Stimulated activated CD4-positive, alpha-beta T cell treated with anti-CD3 and anti-CD28 coated beads, TNF-alpha, amount 100 ng/mL, for 48 hours (primary cell): ENCODE measurements around the gene ROS1.

Experiments
- DNase-seq, 3 donors: peaks; one replicate each; pipeline ENCODE4 v3.0.0-alpha.2; 2020; ENCODE audit warnings: low read depth in 3 of 3

Gene ROS1

DNA sequence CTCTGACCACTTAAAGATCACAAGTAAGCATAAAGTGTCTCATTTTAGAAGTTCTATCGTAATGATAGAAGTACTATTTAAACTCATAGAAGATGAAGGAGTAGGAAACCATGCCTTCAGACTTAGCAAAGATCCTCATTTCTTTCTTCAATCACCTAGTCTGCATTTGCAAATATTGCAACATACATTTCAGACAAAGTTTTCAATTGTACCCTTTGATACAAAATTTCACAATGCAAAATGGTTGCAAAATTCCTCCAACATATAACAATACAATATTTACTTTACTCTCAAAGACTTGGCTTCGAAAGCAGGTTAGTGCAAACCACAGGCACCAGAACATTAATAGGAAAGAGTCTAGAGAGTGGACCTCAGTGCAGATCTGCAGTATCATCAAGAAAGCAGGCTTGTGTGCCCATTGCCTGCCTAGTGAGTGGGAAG lies 16.1 kb upstream of the ROS1 start:
- DNase-seq, result no peak

DNA sequence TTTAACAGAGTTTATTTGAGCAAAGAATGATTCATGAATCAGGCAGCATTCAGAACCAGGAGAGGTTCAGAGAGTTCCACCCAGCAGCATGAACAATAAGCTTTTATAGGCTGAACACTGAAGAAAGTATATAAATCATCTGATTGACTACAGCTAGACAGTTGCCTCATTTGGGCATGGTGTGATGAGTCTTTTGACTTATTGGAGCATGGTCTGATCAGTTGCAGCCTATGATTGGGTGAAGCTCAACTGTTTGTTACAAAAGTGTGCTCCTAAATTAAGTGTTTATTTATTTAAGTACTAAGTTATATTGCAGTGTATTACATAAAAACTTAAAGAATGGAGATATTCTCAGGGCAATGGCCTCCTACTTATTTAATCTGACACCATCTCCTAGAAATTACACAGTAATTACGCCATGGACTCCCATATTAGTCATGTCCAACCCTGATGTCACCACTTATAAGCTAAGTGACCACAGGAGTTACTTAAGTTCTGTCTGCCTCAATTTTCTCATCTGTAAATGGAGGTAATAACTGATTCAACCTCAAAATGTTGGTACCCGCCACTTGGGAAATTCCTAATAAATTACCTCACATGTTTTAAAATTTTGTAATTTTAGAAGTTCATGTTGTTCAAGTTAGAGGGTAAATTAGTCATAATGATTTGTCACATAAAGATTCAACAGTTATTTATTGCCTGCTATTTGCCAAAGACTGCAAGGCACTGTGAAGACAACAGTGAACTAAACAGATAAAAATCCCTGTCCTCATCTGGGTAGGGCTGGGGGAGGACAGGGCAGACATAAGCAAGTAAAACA lies 15.2 kb upstream of the ROS1 start:
- DNase-seq, result no peak

DNA sequence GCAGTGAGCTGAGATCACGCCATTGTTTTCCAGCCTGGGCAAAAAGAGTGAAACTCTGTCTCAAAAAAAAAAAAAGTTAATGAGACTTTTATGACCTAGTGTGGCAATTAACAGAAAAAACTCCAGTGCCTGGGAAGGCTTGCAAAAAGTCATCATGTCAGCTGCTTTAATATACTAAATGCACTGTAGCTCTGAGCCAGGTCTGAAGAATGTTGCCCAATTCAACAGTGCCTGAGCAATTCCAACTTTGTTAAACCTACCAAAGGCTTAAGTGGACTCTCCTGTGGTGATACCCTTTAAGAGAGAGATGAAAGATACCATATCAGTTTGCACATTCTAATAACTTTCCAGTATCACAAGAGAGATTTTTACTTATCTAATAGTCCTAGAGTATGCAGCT lies 6.5 kb upstream of the ROS1 start:
- no peak for DNase-seq

DNA sequence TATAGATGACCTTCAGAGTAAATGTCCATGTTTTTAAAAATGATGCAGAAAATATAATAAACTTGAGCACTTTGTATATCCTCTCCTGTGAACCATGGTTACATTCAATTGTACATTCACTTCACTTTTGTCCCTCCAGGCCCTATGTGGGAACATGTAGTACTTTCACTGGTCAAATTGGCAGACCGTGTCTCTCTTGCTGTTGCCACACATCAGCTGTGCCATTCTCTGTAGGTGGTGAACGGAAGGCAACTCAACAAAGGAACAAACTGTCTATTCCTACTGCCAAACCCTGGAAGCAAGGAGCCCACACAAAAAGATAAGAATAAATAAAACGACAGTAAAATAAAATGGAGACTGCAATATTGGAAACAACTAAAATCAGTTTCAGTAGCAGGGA lies 2.0 kb downstream of the ROS1 start:
- DNase-seq, result no peak

DNA sequence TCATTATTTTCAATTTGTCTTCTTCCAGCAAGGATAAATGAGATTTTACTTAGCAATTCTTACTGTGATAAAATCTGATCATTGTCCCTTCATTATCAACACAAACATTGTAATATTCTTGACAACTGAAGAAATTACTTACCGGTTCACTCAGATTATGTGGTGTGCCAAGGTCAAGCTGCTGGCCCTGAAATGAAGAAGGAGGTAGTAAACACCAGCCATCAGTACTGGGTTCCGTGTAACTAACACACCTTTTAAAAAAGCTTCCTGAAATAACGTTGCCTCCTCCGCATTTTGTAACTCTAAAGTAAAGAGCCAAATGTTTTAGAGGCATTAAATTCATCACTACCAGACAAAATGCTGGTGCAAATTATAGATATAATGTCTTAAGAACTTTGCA lies 7.4 kb downstream of the ROS1 start:
- no peak for DNase-seq

DNA sequence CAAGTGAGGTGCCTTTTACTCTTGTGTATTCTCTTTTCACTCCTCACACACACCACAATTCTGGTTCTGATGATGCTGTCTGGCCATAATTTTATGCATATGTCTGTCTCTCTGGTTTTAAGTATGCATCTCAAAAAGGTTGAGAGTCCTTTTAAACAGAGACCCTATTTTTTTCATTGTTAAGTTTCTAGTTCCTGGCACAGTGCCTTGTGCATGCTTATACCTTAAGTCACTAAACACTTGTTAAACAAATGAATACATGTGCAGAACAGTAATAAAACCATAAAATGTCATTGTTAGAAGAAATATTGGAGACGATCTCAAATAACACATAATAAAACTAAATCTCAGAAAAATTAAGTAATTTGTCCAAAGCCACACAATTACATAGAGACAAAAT lies 7.9 kb downstream of the ROS1 start:
- no peak for DNase-seq

DNA sequence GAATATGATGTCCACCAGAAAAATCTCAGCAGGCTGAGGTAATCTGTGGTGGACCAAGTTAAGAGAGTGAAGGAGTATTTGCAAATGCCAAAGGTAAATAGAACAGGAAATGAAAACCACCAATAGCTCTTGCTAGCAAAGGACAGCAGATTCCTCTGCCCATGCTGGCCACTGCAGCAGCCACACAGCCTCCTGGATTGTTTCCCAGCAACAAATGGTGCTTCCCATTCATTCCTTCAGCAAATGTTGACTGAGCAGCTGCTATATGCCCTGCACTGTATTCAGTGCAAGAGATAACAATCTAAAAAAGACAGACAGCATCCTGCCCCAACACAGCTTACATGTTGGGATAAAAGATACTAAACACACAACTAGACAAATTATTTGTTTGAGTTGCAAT lies 11.0 kb downstream of the ROS1 start:
- DNase-seq, result no peak

DNA sequence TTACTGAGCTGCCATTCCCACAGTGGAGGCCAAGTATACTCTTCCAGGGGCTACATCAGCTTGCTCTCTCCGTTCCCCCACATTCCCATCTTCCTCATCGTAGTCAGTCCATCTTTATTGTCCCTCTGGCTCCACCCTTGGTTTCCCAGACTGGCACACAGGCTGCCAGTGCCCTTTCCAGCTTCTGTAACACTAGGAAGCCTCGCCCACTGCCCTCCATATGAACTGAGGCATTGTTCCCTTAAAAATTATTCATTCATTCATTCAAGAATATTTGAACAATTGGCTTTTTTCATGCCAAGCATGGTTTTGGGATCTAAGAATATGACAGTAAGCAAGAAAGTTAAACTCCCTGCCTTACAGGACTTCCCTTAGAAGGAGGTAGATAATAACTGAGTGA lies 14.3 kb downstream of the ROS1 start:
- DNase-seq, result no peak

DNA sequence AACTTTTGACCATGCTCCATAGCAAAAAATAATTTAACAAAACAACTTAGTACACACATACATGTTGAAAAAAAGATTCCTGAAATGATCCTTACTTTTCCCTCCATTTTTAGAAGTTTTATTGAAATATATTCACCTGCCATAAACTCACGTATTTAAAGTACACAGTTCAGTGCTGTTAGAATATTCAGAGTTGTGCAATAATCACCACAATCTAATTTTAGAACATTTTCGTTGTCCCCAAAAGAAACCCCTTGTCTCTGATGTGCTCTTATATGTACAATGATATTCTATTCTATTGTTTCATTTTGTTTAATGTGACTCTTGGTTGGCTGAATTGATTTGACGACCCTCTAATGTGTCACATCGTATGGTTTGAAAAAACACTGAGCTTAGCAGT lies 15.9 kb downstream of the ROS1 start:
- no peak for DNase-seq

DNA sequence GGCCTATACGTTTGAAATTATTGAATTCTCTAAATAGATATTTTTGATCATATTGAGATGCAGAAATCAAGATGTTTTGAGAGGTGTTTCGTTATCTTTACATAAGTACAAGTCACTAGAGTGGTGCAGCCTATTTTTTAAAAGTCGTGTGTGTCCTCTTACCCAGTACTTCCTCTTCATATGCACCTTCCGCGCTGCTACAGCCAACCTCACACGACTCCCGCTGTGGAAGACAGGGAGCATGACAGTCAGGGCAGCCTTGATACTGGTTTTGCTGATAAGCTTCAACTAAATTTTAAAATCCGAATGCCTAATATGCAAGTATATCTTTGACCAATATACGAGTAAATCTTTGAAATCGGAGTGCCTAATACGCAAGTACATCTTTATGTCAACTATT lies 16.3 kb downstream of the ROS1 start:
- DNase-seq, result no peak

DNA sequence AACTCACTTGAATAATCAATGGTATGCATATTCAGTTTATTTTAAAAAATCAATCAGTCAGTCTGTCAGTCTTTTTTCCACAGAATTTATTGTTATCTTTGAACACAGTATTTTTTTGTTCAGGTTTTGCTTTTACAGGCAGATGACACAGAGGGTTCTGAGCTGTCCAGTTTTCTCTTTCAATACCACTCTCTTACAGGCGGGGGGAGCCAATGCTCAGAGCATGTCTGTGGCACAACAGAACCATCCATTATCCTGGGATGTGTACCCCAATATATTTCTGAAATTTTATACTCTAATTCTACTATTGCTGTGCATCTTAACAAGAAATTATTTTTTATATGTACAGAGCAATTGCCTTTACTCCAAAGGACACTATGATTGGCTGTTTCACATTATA lies 21.2 kb downstream of the ROS1 start:
- no peak for DNase-seq

DNA sequence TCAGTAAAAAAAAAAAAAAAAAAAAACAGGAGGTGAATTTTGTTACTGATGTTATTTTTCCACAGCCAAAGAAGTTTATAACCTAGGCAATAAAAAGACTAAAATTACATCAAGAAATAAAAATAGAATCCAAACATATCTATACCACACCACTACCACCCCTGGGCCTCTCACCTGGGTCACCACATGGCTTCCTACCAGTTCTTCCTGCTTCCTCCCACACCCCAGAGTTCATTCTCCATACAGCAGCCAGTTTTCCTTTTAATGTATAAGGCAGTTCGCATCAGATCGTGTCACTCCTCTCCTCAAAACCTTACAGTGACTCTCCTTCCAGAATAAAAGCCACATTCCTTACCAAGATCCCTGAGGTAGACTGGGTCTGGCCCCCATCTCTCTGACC lies 23.9 kb downstream of the ROS1 start:
- no peak for DNase-seq

DNA sequence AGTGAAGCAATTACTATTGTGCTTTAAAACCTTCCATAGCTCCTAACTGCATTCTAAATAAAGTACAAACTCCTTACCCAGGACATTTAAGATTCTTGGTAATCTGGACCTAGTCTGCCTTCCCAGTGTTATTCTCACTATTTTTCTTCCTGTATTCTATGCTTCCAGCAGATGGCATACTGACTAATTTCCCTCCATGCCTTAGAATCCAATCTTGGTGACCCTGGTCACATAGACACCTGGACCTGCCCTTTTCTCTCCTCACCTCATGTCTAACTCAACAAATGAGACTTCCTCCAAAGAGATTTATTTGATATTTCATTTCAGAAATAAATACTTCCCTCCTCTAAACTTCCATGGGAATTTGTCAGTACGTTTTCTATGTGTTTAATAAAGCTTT lies 25.8 kb downstream of the ROS1 start:
- no peak for DNase-seq

DNA sequence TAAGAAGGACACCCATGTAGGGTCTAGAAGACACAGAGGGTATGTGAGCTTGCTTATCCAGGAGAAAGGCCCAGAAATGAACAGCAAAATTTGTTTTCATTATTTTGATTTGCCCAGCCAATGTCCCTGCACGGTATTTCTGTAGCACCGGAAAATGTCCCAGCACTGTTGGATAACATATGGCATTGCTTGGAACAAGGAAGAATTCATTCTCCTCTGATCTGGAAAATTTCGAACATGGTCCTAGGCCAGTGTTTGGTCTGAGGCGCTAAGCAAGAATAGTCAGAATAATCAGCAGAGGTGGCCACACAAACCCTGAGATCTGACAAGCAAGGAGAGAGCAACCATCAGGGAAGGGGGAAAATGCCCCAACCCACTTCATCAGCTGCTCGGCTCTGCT lies 26.6 kb downstream of the ROS1 start:
- DNase-seq, result no peak

DNA sequence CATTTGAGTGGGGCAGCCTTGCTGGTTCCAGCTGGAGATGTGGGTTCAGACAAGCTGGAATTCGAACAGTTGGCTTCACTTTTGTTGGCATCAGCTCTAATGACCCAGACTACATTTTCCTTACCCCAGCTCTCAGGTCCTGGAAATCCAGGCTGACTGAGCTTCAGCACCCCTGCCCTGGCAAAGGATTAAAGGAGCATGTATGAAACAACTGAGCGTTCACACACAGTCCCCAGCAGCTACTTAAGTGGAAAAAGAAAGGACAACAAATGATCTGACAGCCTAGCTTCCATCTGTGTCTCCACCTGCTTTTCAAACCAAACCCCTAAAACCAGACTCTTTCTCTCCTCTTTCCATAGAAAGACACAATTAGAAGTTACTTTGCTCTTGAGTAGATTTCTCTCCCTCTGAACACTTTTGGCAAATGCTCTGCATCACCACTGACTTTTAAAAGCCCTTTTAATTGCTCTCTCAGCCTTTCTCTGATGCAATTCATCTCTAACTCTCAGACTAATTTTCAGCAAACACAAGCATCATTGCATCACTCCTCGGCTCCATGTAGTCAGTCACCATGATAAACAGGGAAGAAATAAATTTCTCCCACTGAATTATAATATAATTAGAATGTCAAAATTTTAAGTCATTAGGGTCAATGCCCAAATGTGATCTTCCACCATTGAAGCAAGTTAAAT lies 28.1 kb downstream of the ROS1 start:
- no peak for DNase-seq

DNA sequence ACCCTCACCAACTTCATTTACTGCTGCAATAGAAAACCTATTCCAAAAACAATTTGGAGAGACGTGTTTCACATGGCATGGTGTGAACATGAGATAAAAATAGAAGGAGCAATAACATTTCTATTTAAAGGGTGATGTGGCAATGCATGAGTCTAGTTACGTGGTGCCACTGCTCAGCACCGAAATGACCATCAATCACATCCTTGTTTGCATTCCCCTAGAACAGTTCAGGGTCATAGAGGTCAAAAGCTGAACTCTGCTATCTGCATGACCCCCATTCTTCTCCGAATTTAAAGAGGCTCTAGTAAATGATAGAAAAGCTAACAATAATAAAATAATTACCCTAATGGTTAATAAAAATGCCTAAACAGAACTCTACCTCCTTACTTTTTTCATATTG lies 29.5 kb downstream of the ROS1 start:
- no peak for DNase-seq

DNA sequence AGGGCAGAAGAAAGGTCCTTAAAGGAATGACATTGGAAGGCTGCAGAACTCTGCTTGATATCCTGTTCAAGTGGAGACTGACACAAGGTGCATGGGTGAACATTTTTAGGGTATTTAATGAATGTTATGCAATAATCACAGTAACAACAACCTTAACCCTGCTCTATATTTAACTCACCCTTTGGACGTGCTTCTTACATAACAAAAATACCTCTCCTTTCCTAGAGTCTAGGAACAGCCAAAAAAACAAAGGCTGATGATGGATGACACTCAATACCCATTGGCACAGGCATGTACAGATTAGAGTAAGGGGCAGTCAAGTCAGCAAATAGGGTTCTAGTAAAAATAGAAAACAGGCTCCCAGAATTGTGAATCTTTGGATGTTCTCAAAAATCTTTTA lies 30.6 kb downstream of the ROS1 start:
- no peak for DNase-seq

DNA sequence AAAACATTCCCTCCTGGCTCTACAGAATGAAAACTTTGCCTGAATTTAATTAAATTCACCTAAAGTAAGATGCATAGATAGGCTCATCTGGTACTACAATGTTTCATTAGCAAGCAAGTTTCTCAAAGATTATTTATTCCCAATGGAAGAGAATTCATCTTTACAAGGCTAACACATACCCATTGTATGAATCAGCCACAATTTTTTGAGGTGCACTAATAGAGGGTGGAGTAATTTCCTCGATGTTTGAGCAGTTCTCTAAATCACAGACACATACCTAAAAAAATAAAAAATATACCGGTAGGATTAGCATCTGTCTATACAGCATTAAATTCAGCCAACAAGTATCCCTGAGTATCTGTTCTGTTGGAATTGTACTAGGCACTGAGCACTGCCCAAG lies 32.7 kb downstream of the ROS1 start:
- no peak for DNase-seq

DNA sequence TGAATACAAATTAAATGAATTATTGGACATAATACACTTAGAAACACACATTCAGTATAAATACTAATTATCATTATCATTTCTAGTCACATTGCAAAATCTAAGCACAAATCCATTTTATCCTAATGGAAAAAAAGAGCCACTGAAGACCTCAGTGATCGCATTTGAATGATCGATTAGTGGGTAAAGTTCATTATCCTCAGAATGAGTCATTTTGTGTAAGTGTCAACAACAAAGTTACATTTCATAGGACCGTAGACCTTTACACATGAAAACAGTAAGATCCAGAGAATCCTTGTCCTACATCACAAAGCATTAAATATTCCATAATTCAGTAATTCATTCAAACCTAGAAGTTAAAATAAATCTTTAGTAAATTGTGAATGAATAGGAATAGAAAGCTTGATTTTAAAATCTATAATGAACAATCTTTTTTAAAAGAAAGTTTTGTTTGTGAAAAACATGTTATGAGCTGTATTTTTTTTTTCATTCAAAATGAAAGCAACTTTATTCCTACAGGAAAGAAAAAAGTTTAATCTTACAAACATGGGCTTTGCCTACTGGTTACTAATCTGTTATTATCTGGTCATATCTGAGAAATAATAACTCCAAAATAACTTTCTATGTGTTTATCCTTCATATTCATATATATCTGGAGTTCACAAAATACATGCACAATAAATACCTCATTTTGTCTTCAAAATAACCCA lies 33.7 kb downstream of the ROS1 start:
- DNase-seq, result no peak

DNA sequence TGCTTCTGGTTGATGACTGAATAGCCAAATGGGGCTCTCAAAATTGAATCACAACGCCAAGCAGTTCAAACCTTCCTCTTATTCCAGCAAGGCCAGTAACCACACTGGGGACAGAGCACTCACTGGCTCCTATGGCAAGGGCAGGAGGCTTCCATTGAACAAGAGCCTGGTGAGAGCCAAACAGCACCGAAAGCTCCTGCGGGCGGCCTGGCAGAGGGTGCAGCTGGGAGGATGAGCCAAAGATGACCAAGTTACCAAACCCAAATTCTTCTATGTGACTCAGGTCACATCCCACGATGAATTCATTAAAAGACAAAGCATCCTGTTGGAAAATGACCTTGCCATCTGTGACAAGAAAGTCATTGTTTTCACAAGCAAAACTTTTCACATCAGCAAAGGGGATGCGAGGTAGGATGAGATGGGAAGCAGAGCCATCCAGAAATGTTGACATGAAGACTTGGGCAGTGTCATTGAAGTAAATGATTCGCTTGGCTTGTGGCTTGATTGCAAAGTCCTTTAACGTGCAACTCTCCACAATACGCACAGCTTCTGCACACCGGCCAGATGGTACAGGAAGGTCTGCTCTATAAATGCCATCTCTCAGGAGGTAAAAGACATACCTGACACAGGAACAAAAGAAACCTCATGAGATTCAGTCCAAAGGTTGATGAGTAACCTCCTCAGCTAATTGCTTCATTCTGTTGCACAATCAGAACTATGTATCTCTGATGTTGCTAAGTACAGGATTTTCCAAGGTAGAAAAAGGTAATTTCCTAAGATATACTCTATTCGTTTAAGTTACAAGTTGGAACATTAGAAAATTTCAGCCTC lies 36.3 kb downstream of the ROS1 start:
- DNase-seq, result no peak

DNA sequence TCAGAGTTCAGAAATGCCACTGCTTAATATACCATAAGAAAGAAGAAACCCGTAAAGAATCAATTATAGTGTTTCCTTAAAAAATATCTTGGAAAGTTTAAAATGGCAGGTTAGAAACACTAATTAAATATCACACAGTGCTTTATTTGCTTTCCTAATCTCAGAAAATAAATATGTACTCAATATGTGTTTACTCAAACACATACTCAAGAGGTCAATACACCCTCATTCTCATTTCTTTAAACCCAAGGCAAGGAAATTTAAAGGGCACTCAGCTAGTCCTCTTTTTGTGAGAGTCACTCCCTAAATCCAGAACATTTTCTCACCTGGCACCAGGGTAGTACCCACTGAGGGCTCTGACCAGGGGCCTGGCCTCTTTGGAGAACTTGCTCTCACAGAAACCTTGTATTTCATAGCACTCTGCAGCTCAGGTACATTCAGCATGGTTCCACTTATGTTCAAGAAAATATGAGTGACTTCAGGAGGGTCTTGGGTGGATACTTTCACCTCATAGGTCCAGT lies 38.2 kb downstream of the ROS1 start:
- no peak for DNase-seq

DNA sequence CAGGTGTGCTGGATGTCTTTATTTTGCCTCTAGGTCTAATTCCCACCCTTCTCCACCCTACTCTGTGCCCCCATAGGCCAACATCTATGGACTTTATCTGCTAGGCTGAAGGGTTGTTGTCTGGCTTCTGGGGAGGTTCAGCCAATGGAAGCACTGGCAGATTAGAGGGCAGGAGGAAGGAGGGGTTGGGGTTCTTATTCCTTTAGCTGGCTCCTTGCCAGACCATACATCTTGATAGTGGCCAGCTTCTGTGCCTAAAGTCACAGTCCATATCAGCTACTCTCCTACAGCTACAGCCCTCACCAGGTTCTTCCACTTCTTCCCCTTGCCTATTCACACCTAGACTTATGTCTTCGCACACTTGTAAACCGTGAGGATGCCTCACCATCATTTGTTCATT lies 41.1 kb downstream of the ROS1 start:
- DNase-seq, result no peak
